ENCODE measurements around the gene TMEM87B.

TMEM87B gene

DNA sequence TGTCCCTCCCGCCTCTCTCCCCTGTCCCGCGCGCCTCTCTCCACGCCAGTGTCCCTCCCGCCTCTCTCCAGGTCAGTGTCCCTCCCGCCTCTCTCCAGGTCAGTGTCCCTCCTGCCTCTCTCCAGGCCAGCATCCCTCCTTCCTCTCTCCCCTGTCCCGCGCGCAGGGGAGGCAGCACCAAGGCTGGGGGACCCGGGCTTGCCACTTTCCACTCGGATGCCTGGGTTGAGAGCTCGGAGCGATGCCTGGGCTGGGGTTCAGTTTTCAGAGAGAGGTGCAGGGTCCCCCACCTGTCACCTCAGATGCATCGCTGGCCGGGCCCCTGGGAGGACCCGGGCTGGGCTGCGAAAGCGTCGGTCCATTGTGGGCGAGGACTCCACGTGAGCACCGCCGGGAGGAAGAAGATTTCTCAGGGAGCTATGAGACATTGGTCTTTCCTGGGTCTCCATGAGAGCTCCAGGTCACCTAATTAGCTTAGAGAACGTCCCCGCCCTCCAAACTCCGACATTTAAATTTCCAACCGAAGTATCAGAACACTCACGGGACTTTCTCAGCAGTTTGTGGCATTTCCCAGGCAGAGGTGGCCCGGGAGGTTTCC, 85.2 kb downstream of the TMEM87B start:
- no peak for DNase-seq
- TF ChIP-seq POLR2A (IDR thresholded peaks at IDR 0.05; ENCODE audit: low read length), result no peak
- no peak for TF ChIP-seq GATA1 (IDR thresholded peaks at IDR 0.05; ENCODE audit: low read depth, low read length)

DNA sequence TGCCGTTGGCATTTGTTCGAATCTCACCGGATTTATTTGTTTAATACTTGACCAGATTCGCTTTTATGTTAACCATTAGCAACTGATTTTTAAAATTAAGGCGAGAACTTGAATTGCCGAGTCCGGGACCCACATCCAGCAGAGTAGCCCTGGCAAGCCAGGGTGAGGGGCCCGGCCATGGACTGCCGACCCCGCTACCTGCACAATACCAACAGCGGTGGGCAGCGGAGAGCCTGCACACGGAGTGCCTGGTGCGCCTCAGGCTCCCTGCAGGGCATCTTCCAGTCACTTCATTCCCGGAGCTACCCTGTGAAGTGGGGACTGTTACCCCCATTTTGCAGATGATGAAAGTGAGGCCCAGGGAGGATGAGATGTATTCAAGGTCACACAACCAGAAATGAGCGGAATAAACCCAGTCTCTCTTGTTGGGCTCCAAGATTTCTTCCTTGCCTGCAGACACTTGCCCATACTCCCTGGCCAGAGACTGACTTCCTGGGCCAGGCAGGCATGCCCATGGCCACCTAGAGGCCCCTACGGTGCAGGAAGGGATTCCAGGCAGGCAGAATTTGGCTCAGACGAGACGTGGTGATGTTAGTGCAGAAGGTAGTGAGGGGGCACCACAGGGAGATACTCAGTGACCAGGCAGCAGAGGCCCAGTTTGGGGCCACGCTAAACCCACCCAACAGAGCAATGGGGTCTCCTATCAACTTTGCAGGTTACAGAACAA, 86.0 kb downstream of the TMEM87B start:
- TF ChIP-seq POLR2A (IDR thresholded peaks at IDR 0.05; ENCODE audit: low read length) (no peak), GATA1 (IDR thresholded peaks at IDR 0.05; ENCODE audit: low read depth, low read length) (no peak)
- no peak for DNase-seq

- no peak for TF ChIP-seq POLR2A (IDR thresholded peaks at IDR 0.05; ENCODE audit: low read length)
- TF ChIP-seq GATA1 (IDR thresholded peaks at IDR 0.05; ENCODE audit: low read depth, low read length), result no peak
- no peak for DNase-seq
These were observed 86.5 kb downstream of the TMEM87B start for GRCh38 chr2:112141626-112142007.

DNA sequence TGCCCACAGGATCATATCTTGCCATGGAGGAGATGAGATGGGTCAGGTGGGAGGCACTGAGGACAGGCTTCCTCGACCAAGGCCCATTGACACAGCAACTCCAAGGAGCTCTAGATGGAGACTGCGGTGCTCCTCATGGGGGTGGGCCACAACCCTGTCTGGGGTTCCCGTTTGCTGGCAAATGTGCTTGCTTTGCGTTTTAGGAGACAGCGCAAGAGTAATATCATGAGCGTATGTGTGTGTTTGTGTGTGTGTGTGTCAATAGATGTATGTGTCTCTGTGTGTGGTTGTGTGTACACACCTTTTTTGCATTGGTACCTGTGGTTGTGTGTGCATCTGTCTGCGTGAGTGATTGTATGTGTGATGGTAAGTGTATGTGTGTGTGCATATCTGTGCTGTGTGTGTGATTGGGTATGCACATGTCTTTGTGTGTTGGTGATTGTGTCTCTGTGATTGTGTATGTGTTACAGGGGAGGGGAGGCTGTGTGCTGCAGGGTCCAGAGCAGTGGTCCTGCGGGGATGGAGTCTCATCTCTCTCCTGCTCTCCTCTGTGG, 87.5 kb downstream of the TMEM87B start:
- TF ChIP-seq GATA1 (IDR thresholded peaks at IDR 0.05; ENCODE audit: low read depth, low read length) (no peak), POLR2A (IDR thresholded peaks at IDR 0.05; ENCODE audit: low read length) (no peak)
- no peak for DNase-seq

GRCh38 chr2:112143150-112143549, 88.1 kb downstream of the TMEM87B start:
- no peak for DNase-seq
- no peak for TF ChIP-seq GATA1 (IDR thresholded peaks at IDR 0.05; ENCODE audit: low read depth, low read length)
- TF ChIP-seq POLR2A (IDR thresholded peaks at IDR 0.05; ENCODE audit: low read length), result no peak

GRCh38 chr2:112144966-112145365, 89.9 kb downstream of the TMEM87B start:
- TF ChIP-seq GATA1 (IDR thresholded peaks at IDR 0.05; ENCODE audit: low read depth, low read length) (no peak), POLR2A (IDR thresholded peaks at IDR 0.05; ENCODE audit: low read length) (no peak)
- no peak for DNase-seq

GRCh38 chr2:112147382-112148168, 92.5 kb downstream of the TMEM87B start:
- TF ChIP-seq POLR2A (IDR thresholded peaks at IDR 0.05; ENCODE audit: low read length) (no peak), GATA1 (IDR thresholded peaks at IDR 0.05; ENCODE audit: low read depth, low read length) (no peak)
- no peak for DNase-seq

- DNase-seq, result no peak
- TF ChIP-seq POLR2A (IDR thresholded peaks at IDR 0.05; ENCODE audit: low read length), result no peak
- no peak for TF ChIP-seq GATA1 (IDR thresholded peaks at IDR 0.05; ENCODE audit: low read depth, low read length)
These were observed 93.4 kb downstream of the TMEM87B start for GRCh38 chr2:112148477-112148876.

DNA sequence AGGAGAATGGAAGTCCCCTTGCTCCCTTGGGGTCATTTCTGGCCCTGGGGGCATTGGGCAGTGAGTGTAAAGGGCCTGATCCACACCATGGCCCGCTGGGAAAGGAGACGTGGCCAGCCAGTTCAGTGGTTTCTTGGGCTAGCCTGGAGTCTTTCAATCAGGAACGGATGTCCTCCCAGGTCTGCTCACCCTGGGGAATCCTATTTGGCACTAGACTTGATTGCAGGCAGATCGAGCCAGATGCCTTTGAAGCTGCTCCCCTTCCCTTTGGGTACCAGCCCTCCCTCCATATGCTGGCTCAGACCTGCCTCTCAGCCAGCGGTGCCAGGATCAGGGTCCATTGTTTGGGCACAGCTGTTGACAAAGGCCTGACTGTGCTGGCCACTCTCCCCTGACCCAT, 94.1 kb downstream of the TMEM87B start:
- TF ChIP-seq GATA1 (IDR thresholded peaks at IDR 0.05; ENCODE audit: low read depth, low read length) (no peak), POLR2A (IDR thresholded peaks at IDR 0.05; ENCODE audit: low read length) (no peak)
- DNase-seq, result no peak

- DNase-seq, result no peak
- no peak for TF ChIP-seq GATA1 (IDR thresholded peaks at IDR 0.05; ENCODE audit: low read depth, low read length)
- TF ChIP-seq POLR2A (IDR thresholded peaks at IDR 0.05; ENCODE audit: low read length), result no peak
These were observed 94.9 kb downstream of the TMEM87B start for GRCh38 chr2:112149866-112150435.

- no peak for DNase-seq
- TF ChIP-seq GATA1 (IDR thresholded peaks at IDR 0.05; ENCODE audit: low read depth, low read length) (no peak), POLR2A (IDR thresholded peaks at IDR 0.05; ENCODE audit: low read length) (no peak)
These were observed 95.4 kb downstream of the TMEM87B start for GRCh38 chr2:112150447-112150846.

- TF ChIP-seq POLR2A (IDR thresholded peaks at IDR 0.05; ENCODE audit: low read length) (no peak), GATA1 (IDR thresholded peaks at IDR 0.05; ENCODE audit: low read depth, low read length) (no peak)
- no peak for DNase-seq
These were observed 95.8 kb downstream of the TMEM87B start for GRCh38 chr2:112150851-112151250.

GRCh38 chr2:112151271-112151670, 96.2 kb downstream of the TMEM87B start:
- DNase-seq, result no peak
- TF ChIP-seq GATA1 (IDR thresholded peaks at IDR 0.05; ENCODE audit: low read depth, low read length), result no peak
- TF ChIP-seq POLR2A (IDR thresholded peaks at IDR 0.05; ENCODE audit: low read length), result no peak
